ENCODE data around the gene PITRM1. TPM values are rescaled to one million over a fixed set of nuclear protein-coding genes. Genes with fewer than 3 reads are reported as not detected.

Gene PITRM1
- total and polyA plus RNA-seq, 11 donors: 65.8 to 128 (median 91.8) TPM

GRCh38 chr10:3165196-3165595 is 7.4 kb downstream of the PITRM1 start:
- Histone ChIP-seq H3K36me3 (peaks cover 0 to 100% (median 96%) of the 10 kb centered on the region in 9 donors), H3K4me3 (no peak overlapping the region), H3K4me1 (no peaks in the 10 kb centered on the region), H3K27ac (no peak overlapping the region), H3K9me3 (no peaks in the 10 kb centered on the region), H3K27me3 (no peaks in the 10 kb centered on the region)
- intact Hi-C loops (cut with DNase I): no loop called here
- 91 to 93% (median 92%) methylated on average over 9 of the region's 9 CpGs for WGBS, 4 donors
- no peak for DNase-seq
- TF ChIP-seq POLR2A (IDR thresholded peaks at IDR 0.05) (no peak), CTCF (IDR thresholded peaks at IDR 0.05) (no peak)
- no peak for ATAC-seq

GRCh38 chr10:3163879-3164278 is 8.7 kb downstream of the PITRM1 start:
- Histone ChIP-seq H3K4me3 (no peak overlapping the region), H3K27ac (no peak overlapping the region), H3K36me3 (peaks cover 0 to 100% (median 96%) of the 10 kb centered on the region in 9 donors), H3K4me1 (peaks cover 0 to 5% (median 0%) of the 10 kb centered on the region in 12 donors), H3K9me3 (no peaks in the 10 kb centered on the region), H3K27me3 (no peaks in the 10 kb centered on the region)
- intact Hi-C loops (cut with DNase I): no loop called here
- TF ChIP-seq POLR2A (IDR thresholded peaks at IDR 0.05): no peak
- no peak for TF ChIP-seq CTCF (IDR thresholded peaks at IDR 0.05)
- 85 to 90% (median 86%) methylated on average over 9 of the region's 9 CpGs for WGBS, 4 donors
- DNase-seq: no peak
- no peak for ATAC-seq

GRCh38 chr10:3162533-3162932 is 10.0 kb downstream of the PITRM1 start:
- Histone ChIP-seq H3K27me3 (no peaks in the 10 kb centered on the region), H3K27ac (no peak overlapping the region), H3K4me1 (peaks cover 0 to 5% (median 0%) of the 10 kb centered on the region in 12 donors), H3K9me3 (no peaks in the 10 kb centered on the region), H3K4me3 (no peak overlapping the region), H3K36me3 (peaks cover 0 to 100% (median 97%) of the 10 kb centered on the region in 9 donors)
- DNase-seq: no peak
- intact Hi-C loops (cut with DNase I): no loop called here
- ATAC-seq: peak in 1 of 4 donors; percentile 22
- 92 to 95% (median 93%) methylated on average over 9 of the region's 9 CpGs for WGBS, 4 donors
- no peak for TF ChIP-seq POLR2A (IDR thresholded peaks at IDR 0.05)
- TF ChIP-seq CTCF (IDR thresholded peaks at IDR 0.05): peak in 1 of 12 donors; percentile 8

- H3K36me3 ChIP-seq: peaks cover 3 to 100% (median 96%) of the 10 kb centered on the region in 9 donors
Measured at GRCh38 chr10:3159152-3159551, 13.4 kb downstream of the PITRM1 start.

More at GRCh38 chr10:3159152-3159551, 13.4 kb downstream of the PITRM1 start:
- peaks cover 0 to 5% (median 0%) of the 10 kb centered on the region in 12 donors for H3K4me1 ChIP-seq
- peak; percentile 72 to 86 (median 79) for ATAC-seq
- peak overlapping the region in 1 of 12 donors; percentile 18 for H3K27ac ChIP-seq
- no peaks in the 10 kb centered on the region for H3K27me3 ChIP-seq
- DNase-seq: peak in 1 of 5 donors; percentile 69
- intact Hi-C loops (cut with DNase I): no loop called here
- no peaks in the 10 kb centered on the region for H3K9me3 ChIP-seq
- WGBS, 4 donors: 56 to 71% (median 68%) methylated on average over 10 of the region's 10 CpGs
- TF ChIP-seq CTCF (IDR thresholded peaks at IDR 0.05) (no peak), POLR2A (IDR thresholded peaks at IDR 0.05) (no peak)
- H3K4me3 ChIP-seq: no peak overlapping the region

All from heart left ventricle (tissue), 16 donors.